Natural killer cell (primary cell): ENCODE data around the gene NRIP1. TPM values are rescaled to one million over a fixed set of nuclear protein-coding genes. Genes with fewer than 3 reads are reported as not detected.

Experiments
- ATAC-seq, 3 donors: fragments of 150-1000 bp in 2 of 3; fragments of 200-7000 bp in 1 of 3; cut with Tn5 transposase; 1 replicate in 1 of 3; 2 replicates in 2 of 3; pipeline ENCODE4 v1.10.0; 2021; ENCODE audit warnings: mild to moderate bottlenecking in 2 of 3, moderate library complexity in 2 of 3
- DNase-seq, 2 donors: peaks; one replicate each; pipeline versions ENCODE4 v3.0.0 to v3.0.0-alpha.2; 2013 to 2021; ENCODE audit warnings: mixed read lengths in 1 of 2
- H3K27ac ChIP-seq: one replicate; pipeline ENCODE4 v1.5.1; 2013; ENCODE audit warnings: mild to moderate bottlenecking, low read length
- H3K27me3 ChIP-seq: one replicate; pipeline ENCODE4 v1.6.1; 2013; ENCODE audit warnings: low read length; ENCODE audit not compliant: control insufficient read depth, insufficient read depth
- H3K36me3 ChIP-seq: one replicate; pipeline ENCODE4 v1.6.1; 2013; ENCODE audit warnings: low read length; ENCODE audit not compliant: control insufficient read depth, insufficient read depth
- H3K4me1 ChIP-seq: one replicate; pipeline ENCODE4 v1.6.1; 2013; ENCODE audit warnings: low read length; ENCODE audit not compliant: control insufficient read depth, insufficient read depth
- H3K4me3 ChIP-seq: one replicate; pipeline ENCODE4 v1.5.1; 2013; ENCODE audit warnings: low read length
- H3K9me3 ChIP-seq: one replicate; pipeline ENCODE4 v1.6.1; 2013; ENCODE audit warnings: low read length; ENCODE audit not compliant: control insufficient read depth, insufficient read depth
- H3K27ac Mint-ChIP-seq, 2 donors: one replicate each; pipeline ENCODE4 v1.8.0; 2022; ENCODE audit warnings: mild to moderate bottlenecking in 2 of 2, mixed read lengths in 2 of 2, moderate library complexity in 1 of 2
- H3K27me3 Mint-ChIP-seq, 2 donors: one replicate each; pipeline ENCODE4 v1.8.0; 2022; ENCODE audit warnings: low read depth in 2 of 2, mixed read lengths in 2 of 2
- H3K36me3 Mint-ChIP-seq: one replicate; pipeline ENCODE4 v1.8.0; 2022; ENCODE audit warnings: mixed read lengths
- H3K4me1 Mint-ChIP-seq, 2 donors: one replicate each; pipeline ENCODE4 v1.8.0; 2022; ENCODE audit warnings: mixed read lengths in 2 of 2
- H3K4me3 Mint-ChIP-seq: one replicate; pipeline ENCODE4 v1.8.0; 2022; ENCODE audit warnings: mild to moderate bottlenecking, moderate library complexity, mixed read lengths
- H3K9me3 Mint-ChIP-seq, 2 donors: one replicate each; pipeline ENCODE4 v1.8.0; 2022; ENCODE audit warnings: mixed read lengths in 2 of 2
- CTCF ChIP-seq: fragments of 200-600 bp; IDR thresholded peaks from one replicate; pipeline ENCODE4 v1.8.0; 2022; ENCODE audit warnings: antibody characterized with exemption
- WGBS: methylation state at CpG from one replicate; pipeline ENCODE4 v1.1.7; 2013; ENCODE audit warnings: missing lambda C conversion rate; ENCODE audit not compliant: insufficient coverage; 5-methylcytosine and 5-hydroxymethylcytosine counted together
- intact Hi-C: fragments of 100-400 bp; cut with micrococcal nuclease; formaldehyde crosslinking; loops from one replicate; pipeline ENCODE4 v1.14.2; 2022
- total RNA-seq, 4 donors: library from RNA; stranded (reverse); fragments of 120-200 nt in 1 of 4; gene quantifications; one replicate each; pipeline versions ENCODE4 v1.2.3 to v1.2.4, GENCODE V29; 2013 to 2022

NRIP1 gene
- total RNA-seq, 3 donors from 2014 or later (not counting 1 experiment from before 2014, with no cell fraction given), result 42.4 to 46.8 (median 42.6) TPM

GRCh38 chr21:15104470-15104869, 39.7 kb upstream of the NRIP1 start:
- Mint-ChIP-seq H3K4me1 (no peaks in the 10 kb centered on the region), H3K9me3 (no peaks in the 10 kb centered on the region), H3K27ac (no peak overlapping the region), H3K36me3 (no peaks in the 10 kb centered on the region), H3K4me3 (no peak overlapping the region), H3K27me3 (no peaks in the 10 kb centered on the region)
- intact Hi-C loops, result no loop called here
- Histone ChIP-seq H3K4me1 (no peaks in the 10 kb centered on the region), H3K4me3 (no peak overlapping the region), H3K27me3 (no peaks in the 10 kb centered on the region), H3K27ac (no peak overlapping the region), H3K36me3 (no peaks in the 10 kb centered on the region), H3K9me3 (no peaks in the 10 kb centered on the region)
- no peak for DNase-seq
- no peak for ATAC-seq
- TF ChIP-seq CTCF, result no peak
- 100% methylated on average over 2 of the region's 3 CpGs for WGBS

- WGBS, result 95% methylated on average over 2 of the region's 3 CpGs
- H3K4me1 ChIP-seq, result no peaks in the 10 kb centered on the region
- Mint-ChIP-seq H3K27ac (no peak overlapping the region), H3K9me3 (no peaks in the 10 kb centered on the region), H3K4me1 (no peaks in the 10 kb centered on the region), H3K27me3 (peaks cover 0 to 5% of the 10 kb centered on the region in 2 donors), H3K4me3 (no peak overlapping the region), H3K36me3 (no peaks in the 10 kb centered on the region)
- no peak overlapping the region for H3K4me3 ChIP-seq
- no peaks in the 10 kb centered on the region for H3K36me3 ChIP-seq
- no peak for TF ChIP-seq CTCF
- no peak for DNase-seq
- H3K9me3 ChIP-seq, result no peaks in the 10 kb centered on the region
- no peak for ATAC-seq
- intact Hi-C loops, result no loop called here
- no peak overlapping the region for H3K27ac ChIP-seq
- H3K27me3 ChIP-seq, result no peaks in the 10 kb centered on the region
These were observed 34.1 kb upstream of the NRIP1 start for GRCh38 chr21:15098908-15099307.

- no peak for TF ChIP-seq CTCF
- Histone ChIP-seq H3K27ac (no peak overlapping the region), H3K4me3 (no peak overlapping the region), H3K4me1 (no peaks in the 10 kb centered on the region), H3K27me3 (no peaks in the 10 kb centered on the region), H3K36me3 (no peaks in the 10 kb centered on the region), H3K9me3 (no peaks in the 10 kb centered on the region)
- Mint-ChIP-seq H3K27me3 (peaks cover 0 to 12% of the 10 kb centered on the region in 2 donors), H3K4me3 (no peak overlapping the region), H3K9me3 (no peaks in the 10 kb centered on the region), H3K27ac (no peak overlapping the region), H3K4me1 (no peaks in the 10 kb centered on the region), H3K36me3 (no peaks in the 10 kb centered on the region)
- WGBS, result 80% methylated on average over 2 of the region's 3 CpGs
- no peak for DNase-seq
- no peak for ATAC-seq
- intact Hi-C loops, result no loop called here
These were observed 33.4 kb upstream of the NRIP1 start for GRCh38 chr21:15098181-15098580.

GRCh38 chr21:15097580-15097979, 32.8 kb upstream of the NRIP1 start:
- 88% methylated on average over 1 of the region's 3 CpGs for WGBS
- Mint-ChIP-seq H3K9me3 (no peaks in the 10 kb centered on the region), H3K36me3 (no peaks in the 10 kb centered on the region), H3K27me3 (peaks cover 0 to 15% of the 10 kb centered on the region in 2 donors), H3K4me3 (no peak overlapping the region), H3K4me1 (no peaks in the 10 kb centered on the region), H3K27ac (no peak overlapping the region)
- TF ChIP-seq CTCF, result no peak
- Histone ChIP-seq H3K9me3 (no peaks in the 10 kb centered on the region), H3K4me1 (no peaks in the 10 kb centered on the region), H3K4me3 (no peak overlapping the region), H3K36me3 (no peaks in the 10 kb centered on the region), H3K27ac (no peak overlapping the region), H3K27me3 (no peaks in the 10 kb centered on the region)
- intact Hi-C loops, result no loop called here
- ATAC-seq (no peak), DNase-seq (no peak)
